ENCODE results near the gene PTPRG.

DNA sequence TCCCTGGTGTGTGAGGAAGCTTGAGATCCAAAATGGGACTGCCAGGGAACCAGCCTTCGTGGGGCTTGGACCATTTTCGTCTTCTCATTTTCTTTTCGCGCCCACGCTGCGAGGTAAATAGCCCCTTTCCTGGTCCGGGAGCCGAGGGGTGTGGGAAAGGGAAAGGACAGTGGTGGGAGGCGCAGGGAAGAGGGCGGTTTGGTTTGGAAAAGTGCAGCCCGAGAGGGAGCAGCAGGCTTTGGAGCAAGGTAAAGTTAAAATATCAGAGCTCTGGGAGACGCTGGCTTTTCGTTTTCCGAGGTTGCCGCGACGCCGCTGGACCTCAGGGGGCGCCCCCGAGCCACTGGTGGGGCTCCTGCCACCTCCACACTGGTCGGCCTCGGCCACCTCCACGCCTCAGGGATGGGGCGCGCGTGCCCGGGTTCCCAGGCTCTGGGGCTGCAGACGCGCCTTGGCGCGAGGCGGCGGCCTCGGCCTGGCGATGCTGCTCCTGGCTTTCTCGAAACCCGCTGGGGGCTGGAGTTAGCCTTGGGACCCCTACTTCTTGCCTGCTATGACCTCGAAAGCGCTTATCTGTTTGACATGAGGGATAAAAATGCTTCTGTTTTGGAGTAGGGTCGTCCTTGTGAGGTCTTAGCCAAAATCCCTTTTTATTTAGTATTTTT, 3.2 kb downstream of the PTPRG start:
- TF ChIP-seq CTCF (IDR thresholded peaks at IDR 0.05) (peak; percentile 60 to 83 (median 64)), EP300 (IDR thresholded peaks at IDR 0.05) (no peak), POLR2A (IDR thresholded peaks at IDR 0.05; ENCODE audit: low read depth) (no peak), POLR2AphosphoS5 (IDR thresholded peaks at IDR 0.05) (peak; percentile 57 to 60)

Data from esophagus muscularis mucosa (tissue), 4 donors.